ENCODE results near the gene ZNF581.

The ZNF581 gene

GRCh38 chr19:55650602-55651230 lies 7.3 kb downstream of the ZNF581 start:
- DNase-seq, result no peak

DNA sequence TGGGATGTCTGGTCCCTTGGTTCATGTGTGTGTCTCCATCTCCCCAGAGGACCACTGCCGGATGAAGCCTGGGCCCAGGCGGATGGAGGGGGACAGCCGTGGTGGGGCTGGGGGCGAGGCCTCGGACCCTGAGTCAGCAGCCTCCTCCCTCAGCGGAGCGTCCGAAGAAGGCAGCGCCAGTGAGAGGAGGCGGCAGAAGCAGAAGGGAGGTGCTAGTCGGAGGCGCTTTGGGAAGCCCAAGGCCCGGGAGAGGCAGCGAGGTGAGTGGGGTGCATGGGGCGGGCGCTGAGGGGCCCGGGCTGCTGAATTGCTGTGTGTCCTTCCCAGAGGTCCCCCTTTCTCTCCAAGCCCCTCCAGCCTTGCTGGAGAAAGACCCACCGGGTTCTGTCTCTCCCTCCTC lies 7.8 kb downstream of the ZNF581 start:
- no peak for DNase-seq

DNA sequence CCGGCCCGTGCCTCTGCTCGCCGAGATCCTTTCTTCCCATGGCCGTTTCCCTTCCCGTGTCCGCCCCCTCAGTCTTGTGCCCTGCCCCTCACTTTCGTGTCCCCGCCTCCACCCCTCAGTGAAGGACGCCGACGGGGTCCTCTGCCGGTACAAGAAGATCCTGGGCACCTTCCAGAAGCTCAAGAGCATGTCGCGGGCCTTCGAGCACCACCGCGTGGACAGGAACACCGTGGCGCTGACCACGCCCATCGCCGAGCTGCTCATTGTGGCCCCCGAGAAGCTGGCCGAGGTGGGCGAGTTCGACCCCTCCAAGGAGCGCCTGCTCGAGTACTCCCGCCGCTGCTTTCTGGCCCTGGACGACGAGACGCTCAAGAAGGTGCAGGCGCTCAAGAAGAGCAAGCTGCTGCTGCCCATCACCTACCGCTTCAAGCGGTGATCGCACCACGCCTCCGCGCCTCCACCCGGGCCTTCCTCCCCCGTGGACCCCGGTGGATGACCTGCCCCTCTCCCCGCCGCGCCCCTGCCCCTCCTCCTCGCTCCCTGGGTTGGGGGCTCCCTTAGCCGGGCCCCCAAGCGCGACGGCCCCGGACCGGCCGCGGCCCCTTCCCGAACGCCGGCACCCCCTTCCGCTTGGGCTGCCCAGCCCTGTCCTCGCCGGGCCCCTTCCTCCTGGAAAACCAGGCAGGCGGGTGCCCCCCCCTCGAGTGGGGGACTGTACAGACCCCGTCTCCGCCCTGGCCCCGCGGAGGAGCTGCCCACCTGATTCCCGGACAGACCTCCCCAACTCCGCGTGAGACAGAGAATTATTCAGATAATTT lies 9.1 kb downstream of the ZNF581 start:
- no peak for DNase-seq

DNA sequence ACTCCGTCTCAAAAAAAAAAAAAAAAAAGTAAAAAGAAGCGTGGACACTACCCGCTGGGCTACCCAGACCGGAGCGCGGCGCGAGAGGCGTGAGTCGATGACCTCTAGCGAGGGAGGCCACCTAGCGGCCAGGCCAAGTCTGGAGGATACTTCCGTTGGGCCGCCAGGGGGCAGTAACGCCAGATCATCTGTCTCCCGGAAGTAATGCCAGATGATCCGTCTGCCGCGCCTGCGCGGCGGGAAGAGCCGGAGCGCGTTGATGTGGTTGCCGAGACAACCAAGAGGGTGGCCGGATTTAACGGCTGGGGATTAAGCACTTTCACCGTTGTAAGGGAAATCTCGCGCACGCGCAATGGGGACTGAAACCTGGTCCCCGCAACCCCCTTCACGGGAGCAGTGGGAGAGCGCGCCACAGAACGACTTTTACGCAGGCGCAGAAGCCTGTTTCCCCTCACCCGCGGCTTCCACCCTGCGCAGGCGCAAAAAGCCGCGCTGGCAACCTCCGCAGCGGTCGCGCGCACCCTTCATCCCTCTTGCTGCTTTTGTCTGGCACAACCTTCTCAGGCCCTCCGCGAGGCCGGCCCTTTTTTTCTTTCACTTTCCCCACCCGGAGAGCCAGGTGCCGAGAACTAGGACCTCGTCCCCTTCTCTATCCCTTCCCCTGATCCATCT lies 10.3 kb downstream of the ZNF581 start:
- peak; percentile 95 to 99 for DNase-seq

GRCh38 chr19:55654323-55654867 lies 10.9 kb downstream of the ZNF581 start:
- peak; percentile 100 for DNase-seq

- DNase-seq, result peak; percentile 85 to 96
Observed at GRCh38 chr19:55654868-55655647, 11.6 kb downstream of the ZNF581 start, which contains the start of gene U2AF2. Gene U2AF2, plus strand, starts transcription at chr19:55655035. Its CDS starts 70 bp downstream, at chr19:55655105.

DNA sequence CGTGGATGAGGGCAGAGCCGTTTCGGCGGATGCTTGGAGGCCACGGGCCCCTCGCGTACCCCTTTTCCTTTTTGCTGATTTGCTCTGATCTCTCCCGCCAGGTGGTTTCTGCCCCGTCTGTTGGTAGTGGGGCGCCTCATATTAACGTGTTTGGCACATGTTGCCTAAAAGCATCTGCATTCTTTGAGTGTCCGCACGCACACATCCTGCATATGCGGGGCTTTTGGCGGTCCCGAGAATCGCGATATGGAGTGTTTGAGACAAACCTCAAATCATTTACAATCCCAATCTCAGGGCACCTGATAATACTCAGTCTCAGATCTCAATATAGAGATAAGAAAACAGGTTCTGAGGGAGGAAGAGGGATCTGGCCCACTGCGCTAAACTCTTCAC lies 12.2 kb downstream of the ZNF581 start:
- DNase-seq, result no peak

DNA sequence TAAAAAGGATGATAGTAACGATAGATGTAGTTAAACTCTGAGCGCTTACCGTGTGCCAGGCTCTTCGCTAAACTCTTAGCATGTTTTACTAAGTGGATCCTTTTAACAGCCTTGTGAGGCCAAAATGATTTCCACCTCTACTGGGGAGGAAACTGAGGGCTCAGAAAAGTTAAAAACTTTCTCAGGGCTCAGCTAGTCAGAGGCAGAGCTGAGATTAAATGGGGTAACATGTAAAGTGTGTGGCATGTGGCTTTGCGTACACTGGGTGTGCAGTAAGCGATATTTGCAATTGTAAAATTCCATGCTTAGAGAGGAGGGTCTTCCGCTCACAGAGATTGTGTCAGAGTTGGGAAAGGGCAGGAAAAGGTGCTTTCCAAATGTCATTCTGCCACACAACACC lies 13.1 kb downstream of the ZNF581 start:
- no peak for DNase-seq

GRCh38 chr19:55656988-55657747 lies 13.7 kb downstream of the ZNF581 start:
- DNase-seq, result no peak

GRCh38 chr19:55658846-55659459 lies 15.5 kb downstream of the ZNF581 start:
- no peak for DNase-seq

- no peak for DNase-seq
Observed at GRCh38 chr19:55659822-55660221, 16.4 kb downstream of the ZNF581 start.

GRCh38 chr19:55660404-55660803 lies 17.0 kb downstream of the ZNF581 start:
- DNase-seq, result no peak

- DNase-seq, result no peak
Observed at GRCh38 chr19:55660991-55661390, 17.5 kb downstream of the ZNF581 start.

- no peak for DNase-seq
Observed at GRCh38 chr19:55661826-55662225, 18.4 kb downstream of the ZNF581 start.

GRCh38 chr19:55663846-55664536 lies 20.5 kb downstream of the ZNF581 start:
- DNase-seq, result no peak

- no peak for DNase-seq
Observed at GRCh38 chr19:55666343-55667005, 23.0 kb downstream of the ZNF581 start.

DNA sequence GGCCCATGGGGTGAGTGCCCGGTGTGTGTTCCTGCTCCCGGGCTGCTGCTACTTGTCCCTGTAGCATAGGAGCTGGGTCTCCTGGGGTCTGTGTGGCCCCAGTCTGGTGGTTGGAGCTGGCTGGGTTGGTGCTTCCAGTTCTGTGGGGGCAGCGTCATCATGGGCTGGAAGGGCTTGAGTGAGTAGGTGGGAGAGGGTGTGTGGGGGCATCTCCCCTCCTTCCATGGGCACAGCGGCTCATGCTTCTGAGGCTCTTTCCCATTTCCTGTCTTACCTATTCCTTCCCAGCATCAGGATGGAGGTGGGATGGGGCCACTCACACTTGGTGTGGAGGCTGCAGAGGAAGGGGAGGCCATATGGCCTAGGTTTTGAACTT lies 23.5 kb downstream of the ZNF581 start:
- DNase-seq, result no peak

DNA sequence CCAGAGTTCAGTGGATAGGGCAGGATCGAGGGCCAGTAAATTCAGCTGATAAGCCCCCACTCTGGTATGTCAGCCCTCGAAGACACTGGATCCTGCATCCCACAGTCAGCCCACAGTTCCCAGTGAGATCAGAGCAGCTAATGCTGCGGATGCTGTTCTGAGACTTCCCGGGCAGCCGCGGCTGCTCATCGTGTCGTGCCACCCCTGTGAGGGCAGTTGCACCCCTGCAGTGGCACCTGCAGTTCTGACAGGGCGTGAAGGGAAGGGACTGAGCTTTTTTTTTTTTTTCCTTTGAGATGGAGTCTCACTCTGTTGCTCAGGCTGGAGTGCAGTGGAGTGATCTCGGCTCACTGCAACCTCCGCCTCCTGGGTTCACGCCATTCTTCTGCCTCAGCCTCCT lies 24.1 kb downstream of the ZNF581 start:
- no peak for DNase-seq

GRCh38 chr19:55667958-55668357 lies 24.5 kb downstream of the ZNF581 start:
- no peak for DNase-seq

DNA sequence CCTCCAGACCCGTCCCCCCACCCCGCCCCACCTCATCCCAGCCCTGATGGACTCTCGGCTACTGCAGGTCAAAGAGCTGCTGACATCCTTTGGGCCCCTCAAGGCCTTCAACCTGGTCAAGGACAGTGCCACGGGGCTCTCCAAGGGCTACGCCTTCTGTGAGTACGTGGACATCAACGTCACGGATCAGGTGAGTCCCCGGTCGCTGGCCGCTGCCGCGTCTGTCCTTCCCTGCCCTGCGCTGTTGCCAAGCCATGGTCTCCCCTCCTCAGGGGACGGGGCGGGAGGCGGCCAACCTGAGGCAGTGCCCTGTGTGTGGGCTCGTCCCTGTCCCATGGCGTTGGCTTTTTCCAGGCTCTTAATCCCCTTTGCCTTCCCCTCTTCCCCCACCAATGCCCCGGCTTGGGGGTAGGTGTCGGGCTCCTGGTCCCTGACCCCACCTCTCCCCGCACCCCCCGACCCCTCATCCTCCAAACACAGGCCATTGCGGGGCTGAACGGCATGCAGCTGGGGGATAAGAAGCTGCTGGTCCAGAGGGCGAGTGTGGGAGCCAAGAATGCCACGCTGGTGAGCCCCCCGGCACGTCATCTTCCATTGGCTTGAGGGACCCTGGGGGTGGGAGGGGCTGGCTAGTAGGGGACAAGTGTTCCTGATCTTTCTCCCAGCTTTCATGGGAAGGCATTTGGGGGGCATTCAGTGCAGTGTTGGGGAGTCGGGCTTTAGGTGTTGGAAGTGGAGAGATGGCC lies 25.3 kb downstream of the ZNF581 start:
- no peak for DNase-seq
